ENCODE measurements around the gene DENND6B. TPM values are rescaled to one million over a fixed set of nuclear protein-coding genes. Genes with fewer than 3 reads are reported as not detected.

The DENND6B gene
- total and polyA plus RNA-seq, 12 donors, result 1.1 to 3.6 (median 2.0) TPM

DNA sequence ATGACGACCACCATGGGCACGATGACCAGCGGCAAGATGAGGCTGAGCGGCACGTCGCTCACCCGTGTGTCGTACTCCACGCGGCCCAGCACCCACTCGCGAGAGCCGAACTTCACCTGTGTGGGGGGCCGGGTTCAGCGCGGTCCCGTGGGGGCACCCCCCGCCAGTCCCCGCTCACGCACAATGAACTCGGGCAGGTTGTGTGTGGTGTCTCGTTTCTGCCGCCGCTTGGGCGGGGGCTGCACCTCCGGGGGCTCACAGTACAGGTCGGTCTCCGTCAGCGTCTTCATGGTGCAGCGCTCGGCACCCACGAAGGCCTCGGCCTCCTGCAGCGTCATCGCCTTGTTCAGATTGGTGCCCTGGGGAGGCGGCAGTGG, 45.4 kb downstream of the DENND6B start:
- intact Hi-C loops (cut with DNase I), result no loop called here
- H3K27me3 ChIP-seq, result no peaks in the 10 kb centered on the region
- 93 to 96% methylated on average over 32 to 36 of the region's 36 CpGs for WGBS, 2 donors
- no peak overlapping the region for H3K4me3 ChIP-seq
- H3K27ac ChIP-seq, result peak overlapping the region in 2 of 10 donors; percentile 39 to 45
- peak in 1 of 8 donors; percentile 1 for ATAC-seq
- H3K9me3 ChIP-seq, result no peaks in the 10 kb centered on the region
- TF ChIP-seq, protein P1, sequence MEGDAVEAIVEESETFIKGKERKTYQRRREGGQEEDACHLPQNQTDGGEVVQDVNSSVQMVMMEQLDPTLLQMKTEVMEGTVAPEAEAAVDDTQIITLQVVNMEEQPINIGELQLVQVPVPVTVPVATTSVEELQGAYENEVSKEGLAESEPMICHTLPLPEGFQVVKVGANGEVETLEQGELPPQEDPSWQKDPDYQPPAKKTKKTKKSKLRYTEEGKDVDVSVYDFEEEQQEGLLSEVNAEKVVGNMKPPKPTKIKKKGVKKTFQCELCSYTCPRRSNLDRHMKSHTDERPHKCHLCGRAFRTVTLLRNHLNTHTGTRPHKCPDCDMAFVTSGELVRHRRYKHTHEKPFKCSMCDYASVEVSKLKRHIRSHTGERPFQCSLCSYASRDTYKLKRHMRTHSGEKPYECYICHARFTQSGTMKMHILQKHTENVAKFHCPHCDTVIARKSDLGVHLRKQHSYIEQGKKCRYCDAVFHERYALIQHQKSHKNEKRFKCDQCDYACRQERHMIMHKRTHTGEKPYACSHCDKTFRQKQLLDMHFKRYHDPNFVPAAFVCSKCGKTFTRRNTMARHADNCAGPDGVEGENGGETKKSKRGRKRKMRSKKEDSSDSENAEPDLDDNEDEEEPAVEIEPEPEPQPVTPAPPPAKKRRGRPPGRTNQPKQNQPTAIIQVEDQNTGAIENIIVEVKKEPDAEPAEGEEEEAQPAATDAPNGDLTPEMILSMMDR (IDR thresholded peaks at IDR 0.05), result no peak
- peaks cover 7 to 95% (median 68%) of the 10 kb centered on the region in 9 donors for H3K36me3 ChIP-seq
- DNase-seq, result no peak
- H3K4me1 ChIP-seq, result peaks cover 0 to 15% (median 0%) of the 10 kb centered on the region in 9 donors

DNA sequence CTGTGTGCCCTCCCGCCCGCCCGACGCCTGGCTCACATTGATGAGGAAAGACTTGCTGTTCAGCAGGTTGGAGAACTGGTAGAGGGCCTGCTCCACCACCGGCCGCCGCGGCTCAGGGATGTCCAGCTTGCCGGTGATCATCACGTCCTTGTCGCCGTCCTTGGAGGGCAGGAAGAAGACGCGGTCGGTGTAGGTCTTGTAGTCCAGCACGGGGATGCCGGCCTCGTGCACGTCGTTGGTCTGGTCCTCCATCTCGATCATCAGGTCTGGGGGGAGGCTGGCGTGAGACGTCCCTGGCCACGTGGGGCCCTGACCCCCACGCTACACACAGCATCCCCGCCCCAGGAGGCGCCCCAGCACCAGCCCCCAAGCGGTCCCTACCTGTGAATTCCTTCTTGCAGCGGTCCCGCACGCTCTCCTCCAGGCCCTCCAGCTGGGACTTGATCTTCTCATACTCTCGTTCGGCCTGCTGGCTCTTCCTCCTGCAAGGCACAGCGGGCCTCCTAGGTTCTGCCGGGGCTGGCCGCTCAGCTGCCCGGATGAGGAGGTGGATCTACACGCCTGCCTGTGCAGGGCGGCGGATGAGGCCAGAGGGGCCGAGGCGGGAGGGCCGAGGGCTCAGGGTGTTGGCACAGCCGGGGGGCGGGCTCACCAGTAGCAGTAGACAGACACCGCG, 46.0 kb downstream of the DENND6B start:
- ATAC-seq (no peak), DNase-seq (no peak)
- peaks cover 5 to 95% (median 64%) of the 10 kb centered on the region in 9 donors for H3K36me3 ChIP-seq
- H3K9me3 ChIP-seq, result no peaks in the 10 kb centered on the region
- no peaks in the 10 kb centered on the region for H3K27me3 ChIP-seq
- no peak overlapping the region for H3K4me3 ChIP-seq
- intact Hi-C loops (cut with DNase I), result no loop called here
- WGBS, 2 donors, result 92 to 97% methylated on average over 47 of the region's 47 CpGs
- no peak overlapping the region for H3K27ac ChIP-seq
- TF ChIP-seq, protein P1 (IDR thresholded peaks at IDR 0.05), result no peak
- peaks cover 0 to 15% (median 0%) of the 10 kb centered on the region in 9 donors for H3K4me1 ChIP-seq

DNA sequence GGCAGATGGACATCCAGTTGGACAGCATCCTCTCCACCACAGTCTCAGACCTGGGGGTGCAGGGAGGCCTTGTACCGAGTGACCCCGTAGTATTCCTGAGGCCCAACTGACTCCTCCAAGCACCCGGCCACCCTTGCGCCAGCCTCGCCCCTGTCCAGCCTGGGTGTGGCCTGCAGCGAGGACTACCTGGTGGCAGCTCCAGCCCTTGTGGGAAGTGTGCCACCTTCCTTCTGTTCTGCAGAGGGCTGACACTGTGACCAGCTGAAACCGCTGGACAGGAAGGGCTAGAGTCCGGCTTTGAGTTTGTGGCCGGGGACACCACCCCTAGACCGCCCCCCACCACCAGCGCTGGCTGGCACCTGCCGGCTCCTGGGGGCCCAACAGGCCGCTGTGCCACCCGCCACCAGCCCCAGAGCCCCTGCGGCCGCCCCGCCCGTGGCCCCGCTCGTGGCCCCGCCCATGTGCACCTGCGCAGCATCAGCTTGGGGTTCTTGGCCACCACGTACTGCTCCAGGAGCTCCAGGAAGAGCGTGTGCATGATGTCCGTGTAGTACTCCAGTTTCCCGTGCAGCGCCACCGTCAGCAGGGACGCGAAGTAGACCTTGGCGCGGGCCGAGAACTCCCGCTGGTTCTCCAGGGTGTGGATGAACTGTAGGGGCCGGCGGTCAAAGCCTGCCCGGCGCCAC, 46.6 kb downstream of the DENND6B start:
- H3K4me1 ChIP-seq, result peaks cover 0 to 15% (median 0%) of the 10 kb centered on the region in 9 donors
- intact Hi-C loops (cut with DNase I), result no loop called here
- H3K36me3 ChIP-seq, result peaks cover 3 to 99% (median 69%) of the 10 kb centered on the region in 9 donors
- DNase-seq (no peak), ATAC-seq (no peak)
- no peak overlapping the region for H3K4me3 ChIP-seq
- TF ChIP-seq, protein P1 (IDR thresholded peaks at IDR 0.05), result no peak
- 96% methylated on average over 38 of the region's 38 CpGs for whole genome bisulfite sequencing, 2 donors
- H3K9me3 ChIP-seq, result no peaks in the 10 kb centered on the region
- H3K27ac ChIP-seq, result no peak overlapping the region
- no peaks in the 10 kb centered on the region for H3K27me3 ChIP-seq

DNA sequence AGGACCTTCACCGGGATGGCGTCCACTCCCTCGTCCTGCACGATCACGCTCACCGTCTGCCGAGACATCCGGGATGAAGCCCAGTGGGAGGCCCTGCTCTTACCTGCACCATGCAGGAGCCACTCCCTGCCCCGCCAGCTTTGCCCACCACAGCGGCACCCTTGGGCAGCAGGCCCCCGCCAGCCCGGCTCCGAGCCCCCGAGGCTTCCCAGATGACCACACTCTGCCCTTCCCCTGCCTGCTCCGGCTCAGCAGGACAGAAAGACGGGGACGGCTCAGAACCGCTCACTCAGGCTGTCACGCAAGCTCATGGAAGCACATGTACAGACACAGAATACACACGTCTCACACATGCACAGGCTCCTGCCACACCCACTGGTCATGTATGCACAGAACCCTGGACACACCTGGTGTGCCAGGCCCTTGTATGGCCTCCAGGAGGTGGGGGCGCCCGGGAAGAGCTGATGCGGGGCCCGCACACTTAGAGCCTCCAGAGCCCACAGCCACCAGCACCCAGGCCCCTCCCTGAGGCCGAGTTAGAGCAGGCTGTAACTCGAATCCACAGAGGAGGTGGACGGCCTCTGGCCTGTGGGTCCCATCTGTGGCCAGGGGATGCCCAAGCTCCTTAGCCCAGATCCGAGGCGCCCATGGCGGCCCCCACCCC, 47.7 kb downstream of the DENND6B start:
- H3K27me3 ChIP-seq, result no peaks in the 10 kb centered on the region
- no peaks in the 10 kb centered on the region for H3K9me3 ChIP-seq
- 92 to 93% methylated on average over 28 to 30 of the region's 30 CpGs for WGBS, 2 donors
- no peak overlapping the region for H3K27ac ChIP-seq
- H3K36me3 ChIP-seq, result peaks cover 3 to 95% (median 71%) of the 10 kb centered on the region in 9 donors
- intact Hi-C loops (cut with DNase I), result loop anchor here in 3 of 10 donors (5.0 kb wide), 2 partner anchors 43 to 48 kb away; partner anchors contain the start of gene DENND6B (in 2 of the 3)
- TF ChIP-seq, protein P1 (IDR thresholded peaks at IDR 0.05), result no peak
- no peak for DNase-seq
- no peak overlapping the region for H3K4me3 ChIP-seq
- ATAC-seq, result no peak
- H3K4me1 ChIP-seq, result peaks cover 0 to 17% (median 3%) of the 10 kb centered on the region in 9 donors

Data from heart right ventricle (tissue), 16 donors.